ENCODE data around the gene KNDC1.

KNDC1 gene

GRCh38 chr10:133157662-133158436, 2.2 kb upstream of the KNDC1 start:
- Mint-ChIP-seq H3K36me3 (no peaks in the 10 kb centered on the region), H3K27me3 (peaks cover 3% of the 10 kb centered on the region), H3K27ac (no peak overlapping the region), H3K4me3 (no peak overlapping the region), H3K9me3 (no peaks in the 10 kb centered on the region), H3K4me1 (peaks cover 3% of the 10 kb centered on the region)
- ATAC-seq (ENCODE audit: low read depth) = no peak
- no peak for DNase-seq (ENCODE audit: low spot score in 2 of 2)

GRCh38 chr10:133158437-133158755, 1.6 kb upstream of the KNDC1 start:
- Mint-ChIP-seq H3K4me3 (no peak overlapping the region), H3K4me1 (peaks cover 3% of the 10 kb centered on the region), H3K36me3 (no peaks in the 10 kb centered on the region), H3K27ac (no peak overlapping the region), H3K27me3 (peaks cover 8% of the 10 kb centered on the region), H3K9me3 (no peaks in the 10 kb centered on the region)
- ATAC-seq (ENCODE audit: low read depth) (no peak), DNase-seq (ENCODE audit: low spot score in 2 of 2) (no peak)

- Mint-ChIP-seq H3K36me3 (no peaks in the 10 kb centered on the region), H3K27me3 (peaks cover 10% of the 10 kb centered on the region), H3K27ac (no peak overlapping the region), H3K4me1 (peaks cover 3% of the 10 kb centered on the region), H3K9me3 (no peaks in the 10 kb centered on the region), H3K4me3 (peak overlapping the region; percentile 47)
- ATAC-seq (ENCODE audit: low read depth) = no peak
- DNase-seq (ENCODE audit: low spot score in 2 of 2) = no peak
These were observed 1.0 kb upstream of the KNDC1 start for GRCh38 chr10:133158756-133159610.

- DNase-seq (ENCODE audit: low spot score in 2 of 2) (no peak), ATAC-seq (ENCODE audit: low read depth) (no peak)
- peaks cover 10% of the 10 kb centered on the region for H3K27me3 Mint-ChIP-seq
- no peaks in the 10 kb centered on the region for H3K9me3 Mint-ChIP-seq
- H3K4me1 Mint-ChIP-seq = peaks cover 3% of the 10 kb centered on the region
- H3K4me3 Mint-ChIP-seq = peak overlapping the region; percentile 47
- H3K36me3 Mint-ChIP-seq = no peaks in the 10 kb centered on the region
- H3K27ac Mint-ChIP-seq = no peak overlapping the region
These were observed 439 bp upstream of the KNDC1 start for GRCh38 chr10:133159611-133159949.

- DNase-seq (ENCODE audit: low spot score in 2 of 2) (no peak), ATAC-seq (ENCODE audit: low read depth) (no peak)
- Mint-ChIP-seq H3K36me3 (no peaks in the 10 kb centered on the region), H3K27me3 (peaks cover 10% of the 10 kb centered on the region), H3K4me1 (peaks cover 3% of the 10 kb centered on the region), H3K27ac (no peak overlapping the region), H3K9me3 (no peaks in the 10 kb centered on the region), H3K4me3 (peak overlapping the region; percentile 32)
These were observed 930 bp downstream of the KNDC1 start for GRCh38 chr10:133160826-133161471.

- Mint-ChIP-seq H3K4me1 (peaks cover 3% of the 10 kb centered on the region), H3K4me3 (peak overlapping the region; percentile 27), H3K27ac (no peak overlapping the region), H3K27me3 (peaks cover 13% of the 10 kb centered on the region), H3K36me3 (no peaks in the 10 kb centered on the region), H3K9me3 (no peaks in the 10 kb centered on the region)
- ATAC-seq (ENCODE audit: low read depth) (no peak), DNase-seq (ENCODE audit: low spot score in 2 of 2) (no peak)
These were observed 1.6 kb downstream of the KNDC1 start for GRCh38 chr10:133161486-133162109.

GRCh38 chr10:133162178-133162909, 2.3 kb downstream of the KNDC1 start:
- Mint-ChIP-seq H3K9me3 (no peaks in the 10 kb centered on the region), H3K4me1 (peaks cover 3% of the 10 kb centered on the region), H3K36me3 (no peaks in the 10 kb centered on the region), H3K27me3 (peaks cover 13% of the 10 kb centered on the region), H3K27ac (no peak overlapping the region), H3K4me3 (no peak overlapping the region)
- DNase-seq (ENCODE audit: low spot score in 2 of 2) (no peak), ATAC-seq (ENCODE audit: low read depth) (no peak)

- H3K27ac Mint-ChIP-seq = no peak overlapping the region
- H3K36me3 Mint-ChIP-seq = no peaks in the 10 kb centered on the region
These were observed 3.2 kb downstream of the KNDC1 start for GRCh38 chr10:133162910-133163856.

GRCh38 chr10:133163889-133164815, 4.1 kb downstream of the KNDC1 start:
- Mint-ChIP-seq H3K27ac (no peak overlapping the region), H3K36me3 (no peaks in the 10 kb centered on the region), H3K4me1 (peaks cover 3% of the 10 kb centered on the region), H3K27me3 (peaks cover 16% of the 10 kb centered on the region), H3K4me3 (no peak overlapping the region), H3K9me3 (no peaks in the 10 kb centered on the region)
- DNase-seq (ENCODE audit: low spot score in 2 of 2) (no peak), ATAC-seq (ENCODE audit: low read depth) (no peak)

More at GRCh38 chr10:133162910-133163856, 3.2 kb downstream of the KNDC1 start:
- no peak for DNase-seq (ENCODE audit: low spot score in 2 of 2)
- peaks cover 3% of the 10 kb centered on the region for H3K4me1 Mint-ChIP-seq
- no peak for ATAC-seq (ENCODE audit: low read depth)
- H3K9me3 Mint-ChIP-seq = no peaks in the 10 kb centered on the region
- no peak overlapping the region for H3K4me3 Mint-ChIP-seq
- H3K27me3 Mint-ChIP-seq = peaks cover 15% of the 10 kb centered on the region

- Mint-ChIP-seq H3K27ac (no peak overlapping the region), H3K4me1 (peaks cover 3% of the 10 kb centered on the region), H3K9me3 (no peaks in the 10 kb centered on the region), H3K4me3 (no peak overlapping the region), H3K27me3 (peaks cover 16% of the 10 kb centered on the region), H3K36me3 (no peaks in the 10 kb centered on the region)
- DNase-seq (ENCODE audit: low spot score in 2 of 2) (no peak), ATAC-seq (ENCODE audit: low read depth) (no peak)
These were observed 5.0 kb downstream of the KNDC1 start for GRCh38 chr10:133164816-133165555.

- no peaks in the 10 kb centered on the region for H3K36me3 Mint-ChIP-seq
- DNase-seq (ENCODE audit: low spot score in 2 of 2) (no peak), ATAC-seq (ENCODE audit: low read depth) (no peak)
- no peak overlapping the region for H3K4me3 Mint-ChIP-seq
- peaks cover 16% of the 10 kb centered on the region for H3K27me3 Mint-ChIP-seq
- H3K27ac Mint-ChIP-seq = no peak overlapping the region
- no peaks in the 10 kb centered on the region for H3K9me3 Mint-ChIP-seq
- H3K4me1 Mint-ChIP-seq = peaks cover 3% of the 10 kb centered on the region
These were observed 5.8 kb downstream of the KNDC1 start for GRCh38 chr10:133165556-133166503.

Data from memory B cell (primary cell).